Left colon (tissue), 2 donors: ENCODE measurements around the gene ASF1B. TPM values are rescaled to one million over a fixed set of nuclear protein-coding genes. Genes with fewer than 3 reads are reported as not detected.
A peak's percentile ranks its signal among the peaks of the same experiment; 100 is the strongest.
"Not testable (repeated sequence)": the region's sequence is repeated elsewhere in the genome, so short reads cannot be mapped to it uniquely, and the experiment has no call there.

ENCODE experiments used
- ATAC-seq: fragments of 200-7000 bp; cut with Tn5 transposase; one replicate; pipeline ENCODE4 v1.9.1; 2020; ENCODE audit warnings: mild to moderate bottlenecking, moderate library complexity
- DNase-seq, 2 donors: peaks; one replicate each; pipeline ENCODE4 v3.0.0-alpha.2; 2020
- intact Hi-C, 2 donors: fragments of 100-400 bp; cut with DNase I in 1 of 2; cut with micrococcal nuclease in 1 of 2; formaldehyde crosslinking; loops; one replicate each; pipeline versions ENCODE4 v1.11.2 to v1.14.0; 2022; cut with DNase I, micrococcal nuclease
- total RNA-seq, 2 donors: library from RNA; stranded (reverse); fragmentation: NEBNext Ultra II Directional; extraction: Animal tissue kit (Norgen Biotek cat#: 25700); gene quantifications; one replicate each; pipeline ENCODE4 v1.2.1, GENCODE V29; 2021
- donor health status: DM: no; HTN: no; CAD: no.
- donor health status: DM: yes; HTN: yes; CAD: no.

ASF1B gene
- total RNA-seq, 2 donors from 2014 or later = 6.5 to 12.5 TPM

GRCh38 chr19:14162871-14163297 lies 26.5 kb upstream of the ASF1B start:
- intact Hi-C loops = no loop called here
- no peak for DNase-seq
- no peak for ATAC-seq

- DNase-seq (no peak), ATAC-seq (no peak)
- intact Hi-C loops = no loop called here
Observed at GRCh38 chr19:14161305-14161704, 24.9 kb upstream of the ASF1B start.

GRCh38 chr19:14160017-14160703 lies 23.8 kb upstream of the ASF1B start:
- no peak for ATAC-seq
- intact Hi-C loops = no loop called here
- DNase-seq = no peak

GRCh38 chr19:14159059-14159458 lies 22.7 kb upstream of the ASF1B start:
- intact Hi-C loops = no loop called here
- ATAC-seq = no peak

GRCh38 chr19:14158276-14159023 lies 22.1 kb upstream of the ASF1B start:
- ATAC-seq = no peak
- DNase-seq = no peak
- intact Hi-C loops = no loop called here

More at GRCh38 chr19:14159059-14159458, 22.7 kb upstream of the ASF1B start:
- no peak for DNase-seq

GRCh38 chr19:14156971-14157717 lies 20.8 kb upstream of the ASF1B start:
- intact Hi-C loops = no loop called here
- ATAC-seq (no peak), DNase-seq (no peak)

- ATAC-seq (no peak), DNase-seq (no peak)
- intact Hi-C loops = no loop called here
Observed at GRCh38 chr19:14156122-14156521, 19.7 kb upstream of the ASF1B start.

GRCh38 chr19:14155371-14155770 lies 19.0 kb upstream of the ASF1B start:
- DNase-seq = no peak
- ATAC-seq = no peak
- intact Hi-C loops = no loop called here

GRCh38 chr19:14152713-14153112 lies 16.3 kb upstream of the ASF1B start:
- DNase-seq (no peak), ATAC-seq (no peak)
- intact Hi-C loops = no loop called here

GRCh38 chr19:14150770-14151661 lies 14.6 kb upstream of the ASF1B start:
- intact Hi-C loops = no loop called here
- ATAC-seq = no peak
- DNase-seq = no peak

- ATAC-seq (no peak), DNase-seq (peak in 1 of 2 donors; percentile 14)
- intact Hi-C loops = no loop called here
Observed at GRCh38 chr19:14150041-14150769, 13.8 kb upstream of the ASF1B start.

GRCh38 chr19:14149509-14149994 lies 13.2 kb upstream of the ASF1B start:
- DNase-seq (peak; percentile 72 to 80), ATAC-seq (peak; percentile 65)
- intact Hi-C loops = no loop called here

- DNase-seq (peak in 1 of 2 donors; percentile 16), ATAC-seq (peak; percentile 9)
- intact Hi-C loops = no loop called here
Observed at GRCh38 chr19:14148751-14149410, 12.5 kb upstream of the ASF1B start.

GRCh38 chr19:14147797-14148605 lies 11.6 kb upstream of the ASF1B start:
- DNase-seq (peak; percentile 70 to 77), ATAC-seq (peak; percentile 86)
- intact Hi-C loops = no loop called here

- intact Hi-C loops = no loop called here
- DNase-seq (no peak), ATAC-seq (no peak)
Observed at GRCh38 chr19:14146789-14147216, 10.4 kb upstream of the ASF1B start.

GRCh38 chr19:14146169-14146568 lies 9.8 kb upstream of the ASF1B start:
- not testable (repeated sequence) for ATAC-seq

GRCh38 chr19:14145381-14145780 lies 9.0 kb upstream of the ASF1B start:
- no peak for ATAC-seq
- no peak for DNase-seq
- intact Hi-C loops = no loop called here

More at GRCh38 chr19:14146169-14146568, 9.8 kb upstream of the ASF1B start:
- DNase-seq, intact Hi-C loops: not testable (repeated sequence)
